GM18498 (cell line): ENCODE data around the gene NKAPL.

Experiments
- ATAC-seq: cut with Tn5 transposase; IDR thresholded peaks from one replicate; pipeline ENCODE4 v1.9.1; 2021; ENCODE audit warnings: mild to moderate bottlenecking, moderate library complexity; ENCODE audit not compliant: unreplicated experiment

NKAPL gene

GRCh38 chr6:28245206-28245941, 13.7 kb upstream of the NKAPL start:
- no peak for ATAC-seq

GRCh38 chr6:28248916-28249315, 10.2 kb upstream of the NKAPL start:
- no peak for ATAC-seq

- ATAC-seq = no peak
Measured at GRCh38 chr6:28250747-28251146, 8.3 kb upstream of the NKAPL start.

GRCh38 chr6:28251661-28252008, 7.5 kb upstream of the NKAPL start:
- peak; percentile 57 for ATAC-seq

GRCh38 chr6:28252009-28252975, 6.8 kb upstream of the NKAPL start, which contains the start of gene ZKSCAN4:
TSS of gene ZKSCAN4 (minus strand) at chr6:28252269. CDS start at chr6:28251980, 289 bp downstream.
- peak; percentile 84 for ATAC-seq

GRCh38 chr6:28254121-28254519, 5.0 kb upstream of the NKAPL start:
- no peak for ATAC-seq

- ATAC-seq = no peak
Measured at GRCh38 chr6:28257042-28257441, 2.1 kb upstream of the NKAPL start.

- no peak for ATAC-seq
Measured at GRCh38 chr6:28263922-28264321, 4.8 kb downstream of the NKAPL start.

- ATAC-seq = no peak
Measured at GRCh38 chr6:28264834-28265401, 5.8 kb downstream of the NKAPL start.

- no peak for ATAC-seq
Measured at GRCh38 chr6:28266563-28266961, 7.5 kb downstream of the NKAPL start.

- ATAC-seq = peak; percentile 92
Measured at GRCh38 chr6:28266962-28267694, 8.0 kb downstream of the NKAPL start, which contains the start of gene ZSCAN26. TSS of gene ZSCAN26 (plus strand) at chr6:28267143. CDS start at chr6:28271920, 4,777 bp downstream.

- no peak for ATAC-seq
Measured at GRCh38 chr6:28267695-28268059, 8.6 kb downstream of the NKAPL start.

GRCh38 chr6:28269492-28269891, 10.4 kb downstream of the NKAPL start:
- ATAC-seq = no peak

- ATAC-seq = no peak
Measured at GRCh38 chr6:28274888-28275287, 15.8 kb downstream of the NKAPL start.

- no peak for ATAC-seq
Measured at GRCh38 chr6:28277746-28278145, 18.6 kb downstream of the NKAPL start.

GRCh38 chr6:28280595-28281287, 21.6 kb downstream of the NKAPL start:
- no peak for ATAC-seq

GRCh38 chr6:28281288-28282064, 22.4 kb downstream of the NKAPL start, which contains the start of gene PGBD1:
TSS of gene PGBD1 (plus strand) at chr6:28281572. CDS start at chr6:28283814, 2,242 bp downstream.
- peak; percentile 95 for ATAC-seq

GRCh38 chr6:28282926-28283325, 23.8 kb downstream of the NKAPL start:
- no peak for ATAC-seq

GRCh38 chr6:28291573-28291972, 32.5 kb downstream of the NKAPL start:
- ATAC-seq = no peak
